Right lobe of liver (tissue), 6 donors: ENCODE results near the gene IL37. TPM values are rescaled to one million over a fixed set of nuclear protein-coding genes. Genes with fewer than 3 reads are reported as not detected.

ENCODE experiments used
- ATAC-seq, 4 donors: fragments of 200-7000 bp; cut with Tn5 transposase; one replicate each; pipeline ENCODE4 v1.9.1; 2020; ENCODE audit warnings: mild to moderate bottlenecking in 4 of 4, moderate library complexity in 4 of 4
- DNase-seq, 3 donors: peaks; one replicate each; pipeline ENCODE4 v3.0.0-alpha.2; 2020
- H3K27ac ChIP-seq, 3 donors: fragments of 200-600 bp; one replicate each; pipeline ENCODE4 v1.8.0; 2022
- H3K27me3 ChIP-seq, 2 donors: fragments of 200-600 bp; one replicate each; pipeline ENCODE4 v1.8.0; 2022
- H3K36me3 ChIP-seq, 4 donors: fragments of 200-600 bp; sonication (generic) in 1 of 4; one replicate each; pipeline versions ENCODE4 v1.5.1 to v1.8.0; 2017 to 2022; ENCODE audit warnings: control low read depth in 1 of 4
- H3K4me1 ChIP-seq, 4 donors: fragments of 200-600 bp; sonication (generic) in 1 of 4; one replicate each; pipeline versions ENCODE4 v1.5.1 to v1.8.0; 2017 to 2022; ENCODE audit warnings: control low read depth in 1 of 4
- H3K4me3 ChIP-seq, 3 donors: fragments of 200-600 bp; one replicate each; pipeline ENCODE4 v1.8.0; 2022
- H3K9me3 ChIP-seq, 4 donors: fragments of 200-600 bp; sonication (generic) in 1 of 4; one replicate each; pipeline versions ENCODE4 v1.5.1 to v1.8.0; 2017 to 2022; ENCODE audit warnings: control low read depth in 1 of 4
- CTCF ChIP-seq, 4 donors: fragments of 200-600 bp in 3 of 4; fragments of 450-650 bp in 1 of 4; IDR thresholded peaks; one replicate each; pipeline versions ENCODE4 v1.5.1 to v1.8.0; 2016 to 2022; ENCODE audit warnings: antibody characterized with exemption in 4 of 4, mild to moderate bottlenecking in 2 of 4
- POLR2A ChIP-seq: fragments of 450-650 bp; IDR thresholded peaks from one replicate; pipeline ENCODE4 v1.6.1; 2017; ENCODE audit warnings: antibody characterized with exemption, mild to moderate bottlenecking
- WGBS: methylation state at CpG from one replicate; pipeline ENCODE4 v1.1.6; 2018; ENCODE audit warnings: low coverage, low lambda C conversion rate; ENCODE audit not compliant: insufficient coverage; ENCODE audit errors: missing lambda C conversion rate; 5-methylcytosine and 5-hydroxymethylcytosine counted together
- intact Hi-C, 2 donors: fragments of 100-400 bp; cut with DNase I; formaldehyde crosslinking; loops; one replicate each; pipeline versions ENCODE4 v1.11.2 to v1.14.1; 2022
- total RNA-seq, 6 experiments: library from RNA; depleted of rRNA in 2 of 6; stranded (reverse); fragments of >200 nt in 2 of 6; fragmentation: NEBNext Ultra II Directional in 3 of 6; extraction: Animal tissue kit (Norgen Biotek cat#: 25700) in 3 of 6; gene quantifications; one replicate each; pipeline versions ENCODE4 v1.1.0 to v1.2.4, GENCODE V29; 2016 to 2023
- donor health status: DM: no; HTN: yes; CAD: no.
- donor health status: DM: no; HTN: no; CAD: no.
- donor health status: DM: no; HTN: no; CAD: no.
- donor health status: DM: no; HTN: yes; CAD: no.
- donor health status: DM: no; HTN: yes; CAD: no.

IL37 gene
- total RNA-seq, 6 experiments from 2014 or later: not detected

GRCh38 chr2:112938904-112939303, 27.9 kb downstream of the IL37 start:
- no peaks in the 10 kb centered on the region for H3K36me3 ChIP-seq
- H3K9me3 ChIP-seq: no peaks in the 10 kb centered on the region
- H3K4me3 ChIP-seq: peak overlapping the region in 1 of 3 donors; percentile 14
- DNase-seq (no peak), ATAC-seq (peak; percentile 10 to 46 (median 26))
- H3K27me3 ChIP-seq: no peaks in the 10 kb centered on the region
- peak overlapping the region; percentile 72 to 89 (median 84) for H3K27ac ChIP-seq
- intact Hi-C loops: no loop called here
- TF ChIP-seq CTCF (IDR thresholded peaks at IDR 0.05) (no peak), POLR2A (no peak)
- WGBS: 21% methylated on average over 5 of the region's 5 CpGs
- H3K4me1 ChIP-seq: peaks cover 0 to 29% (median 10%) of the 10 kb centered on the region in 4 donors

GRCh38 chr2:112939425-112939824, 28.5 kb downstream of the IL37 start:
- Histone ChIP-seq H3K27ac (peak overlapping the region; percentile 72 to 89 (median 84)), H3K9me3 (no peaks in the 10 kb centered on the region), H3K4me3 (peak overlapping the region in 1 of 3 donors; percentile 14), H3K36me3 (no peaks in the 10 kb centered on the region), H3K27me3 (no peaks in the 10 kb centered on the region), H3K4me1 (peaks cover 0 to 29% (median 10%) of the 10 kb centered on the region in 4 donors)
- ATAC-seq (peak; percentile 91 to 96 (median 93)), DNase-seq (peak; percentile 76 to 91 (median 86))
- 35% methylated on average over 4 of the region's 5 CpGs for WGBS
- no peak for TF ChIP-seq CTCF (IDR thresholded peaks at IDR 0.05)
- TF ChIP-seq POLR2A: peak; percentile 17
- intact Hi-C loops: no loop called here

GRCh38 chr2:112940859-112941625, 30.1 kb downstream of the IL37 start:
- TF ChIP-seq CTCF (IDR thresholded peaks at IDR 0.05) (no peak), POLR2A (no peak)
- 47% methylated on average over 3 of the region's 3 CpGs for WGBS
- Histone ChIP-seq H3K9me3 (no peaks in the 10 kb centered on the region), H3K4me1 (peaks cover 0 to 29% (median 10%) of the 10 kb centered on the region in 4 donors), H3K27me3 (no peaks in the 10 kb centered on the region), H3K27ac (peak overlapping the region in 2 of 3 donors; percentile 83 to 89), H3K36me3 (no peaks in the 10 kb centered on the region), H3K4me3 (no peak overlapping the region)
- DNase-seq (no peak), ATAC-seq (peak in 3 of 4 donors; percentile 24 to 39 (median 36))
- intact Hi-C loops: loop anchor here in 1 of 2 donors (10.0 kb wide), 1 partner anchor 206 kb away; no protein-coding TSS in a partner anchor

- H3K36me3 ChIP-seq: no peaks in the 10 kb centered on the region
- H3K27me3 ChIP-seq: no peaks in the 10 kb centered on the region
- intact Hi-C loops: loop anchor here in 1 of 2 donors (10.0 kb wide), 1 partner anchor 207 kb away; no protein-coding TSS in a partner anchor
- peak; percentile 78 to 83 (median 83) for DNase-seq
- H3K9me3 ChIP-seq: no peaks in the 10 kb centered on the region
- peaks cover 0 to 29% (median 10%) of the 10 kb centered on the region in 4 donors for H3K4me1 ChIP-seq
- TF ChIP-seq CTCF (IDR thresholded peaks at IDR 0.05): peak; percentile 69 to 94 (median 76)
- TF ChIP-seq POLR2A: no peak
- no peak overlapping the region for H3K27ac ChIP-seq
- peak; percentile 63 to 74 (median 68) for ATAC-seq
- WGBS: 28% methylated on average over 9 of the region's 14 CpGs
- H3K4me3 ChIP-seq: no peak overlapping the region
Measured at GRCh38 chr2:112941753-112942653, 31.0 kb downstream of the IL37 start.
